ENCODE data around the gene SNX20. TPM values are rescaled to one million over a fixed set of nuclear protein-coding genes. Genes with fewer than 3 reads are reported as not detected.

SNX20 gene
- total and polyA plus RNA-seq, 2 of the 4 experiments (the other 2 are of a cell fraction): not detected

DNA sequence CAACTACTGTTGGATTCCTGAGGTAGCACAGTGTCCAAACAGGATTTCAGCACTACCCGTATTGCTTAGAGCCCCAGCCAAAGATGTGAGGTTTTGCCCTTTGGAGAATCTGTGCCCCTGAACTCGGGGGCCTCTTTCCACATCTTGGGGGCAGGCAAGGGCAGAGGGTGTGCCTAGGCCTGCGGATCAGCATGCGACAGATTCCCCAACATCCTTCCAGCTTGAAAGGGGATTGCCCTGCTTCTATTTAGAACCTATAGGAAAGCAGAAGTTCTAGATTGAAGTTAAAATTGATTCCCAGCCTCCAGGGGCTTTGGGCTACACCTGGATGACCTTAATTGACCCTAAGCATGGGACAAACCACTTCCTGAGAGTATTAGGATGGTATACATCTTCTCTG is 31.8 kb upstream of the SNX20 start:
- no peak overlapping the region for H3K23ac ChIP-seq (ENCODE audit: low read depth, low read length)

More for the DNA sequence above, 31.8 kb upstream of the SNX20 start:
- Histone ChIP-seq H3K4me1 (ENCODE audit: control insufficient read depth, insufficient read depth, low read length) (no peaks in the 10 kb centered on the region), H3K79me1 (ENCODE audit: low read depth in 1 of 2, low read length in 2 of 2) (no peaks in the 10 kb centered on the region), H2AK9ac (replicated peaks; ENCODE audit: low read depth, low read length, poor library complexity) (no peak overlapping the region), H3K4me3 (ENCODE audit: insufficient read depth, low read depth, low read length) (no peak overlapping the region), H2BK5ac (ENCODE audit: low read depth, low read length, poor library complexity, severe bottlenecking) (no peak overlapping the region), H3K9me1 (ENCODE audit: insufficient read depth, low read length) (no peaks in the 10 kb centered on the region), H4K8ac (ENCODE audit: low read depth in 2 of 2, low read length in 2 of 2) (no peak overlapping the region), H4K91ac (ENCODE audit: insufficient read depth, low read depth, low read length) (no peak overlapping the region), H2BK120ac (ENCODE audit: low read depth, low read length) (no peak overlapping the region), H4K5ac (ENCODE audit: low read depth, low read length) (no peak overlapping the region), H3K36me3 (ENCODE audit: control insufficient read depth, insufficient read depth, low read length) (no peaks in the 10 kb centered on the region), H3K56ac (ENCODE audit: extremely low read depth, insufficient read depth, low read length) (no peak overlapping the region), H2AFZ (replicated peaks; ENCODE audit: low read length, poor library complexity) (no peak overlapping the region), H4K20me1 (ENCODE audit: insufficient read depth, low read length) (no peaks in the 10 kb centered on the region), H2BK15ac (ENCODE audit: low read depth, low read length) (no peak overlapping the region), H3K9me3 (ENCODE audit: control insufficient read depth, insufficient read depth, low read length) (no peaks in the 10 kb centered on the region), H3K4ac (ENCODE audit: low read depth, low read length) (no peak overlapping the region), H3K27me3 (ENCODE audit: control insufficient read depth, insufficient read depth, low read length) (no peaks in the 10 kb centered on the region; the same call in none of the 2 replicates), H3K27ac (ENCODE audit: insufficient read depth, low read length) (no peak overlapping the region), H2BK20ac (ENCODE audit: low read depth, low read length) (no peak overlapping the region), H3K18ac (ENCODE audit: low read depth, low read length) (no peak overlapping the region), H3K14ac (replicated peaks; ENCODE audit: low read depth, low read length) (no peak overlapping the region), H2AK5ac (ENCODE audit: low read depth, low read length) (no peak overlapping the region), H3K4me2 (ENCODE audit: low read depth, low read length) (no peak overlapping the region), H3K9ac (ENCODE audit: low read depth, low read length) (no peak overlapping the region)
- in situ Hi-C loops (cut with MboI; ENCODE audit: low sequenced_read_pairs) (no loop called here), dilution Hi-C loops (cut with HindIII; ENCODE audit: low sequenced_read_pairs, unreplicated experiment) (no loop called here), intact Hi-C loops (cut with micrococcal nuclease) (no loop called here)
- DNase-seq (no peak), ATAC-seq (ENCODE audit: low read depth) (no peak)
- ChIA-PET POLR2A (ENCODE audit: unreplicated experiment) (no interaction called here), CTCF (no interaction called here)
- no peak for TF ChIP-seq MAZ (IDR thresholded peaks at IDR 0.05; ENCODE audit: borderline replicate concordance, low read depth, low read length)
- no peak for TF ChIP-seq MAFK (IDR thresholded peaks at IDR 0.05; ENCODE audit: low read depth, low read length)
- TF ChIP-seq CTCF (conservative IDR thresholded peaks at IDR 0.05; ENCODE audit: low read depth, low read length): no peak
- TF ChIP-seq RCOR1 (IDR thresholded peaks at IDR 0.05; ENCODE audit: insufficient replicate concordance, low read length): no peak
- no TSS peak for BruUV-seq (replicated peaks)
- no CpG with 5 or more reads among the region's 4 CpGs for WGBS, 2 experiments (ENCODE audit: extremely low coverage in 2 of 2, insufficient read length in 1 of 2)

All from IMR-90 (cell line).